Esophagus squamous epithelium (tissue), 5 donors: ENCODE data around the gene TAAR1. TPM values are rescaled to one million over a fixed set of nuclear protein-coding genes. Genes with fewer than 3 reads are reported as not detected.

Experiments used
- DNase-seq: peaks from one replicate; lab custom pipeline; 2025; lab: John Stamatoyannopoulos, UW
- H3K27ac ChIP-seq, 4 donors: fragments of 200-600 bp; sonication (generic); one replicate each; pipeline ENCODE4 v1.5.1; 2016 to 2019; ENCODE audit warnings: mild to moderate bottlenecking in 1 of 4
- H3K27me3 ChIP-seq, 4 donors: fragments of 200-600 bp; sonication (generic); 1 replicate in 3 of 4; 2 replicates in 1 of 4; pipeline versions ENCODE4 v1.5.1 to v1.6.0; 2017 to 2021; ENCODE audit warnings: antibody characterized with exemption in 1 of 4
- H3K36me3 ChIP-seq, 3 donors: fragments of 200-600 bp; sonication (generic); one replicate each; pipeline ENCODE4 v1.5.1; 2016 to 2019
- H3K4me1 ChIP-seq, 3 donors: fragments of 200-600 bp; sonication (generic); one replicate each; pipeline ENCODE4 v1.5.1; 2017 to 2019
- H3K4me3 ChIP-seq, 4 donors: fragments of 200-600 bp; sonication (generic); 1 replicate in 3 of 4; 2 replicates in 1 of 4; pipeline ENCODE4 v1.5.1; 2016 to 2019; ENCODE audit warnings: mild to moderate bottlenecking in 2 of 4, moderate library complexity in 1 of 4
- H3K9me3 ChIP-seq, 3 donors: fragments of 200-600 bp; sonication (generic); one replicate each; pipeline ENCODE4 v1.5.1; 2016 to 2019
- POLR2A ChIP-seq, 4 donors: fragments of 450-650 bp; IDR thresholded peaks; one replicate each; pipeline ENCODE4 v1.6.1; 2017; ENCODE audit warnings: antibody characterized with exemption in 4 of 4, mild to moderate bottlenecking in 4 of 4, moderate library complexity in 3 of 4
- WGBS, 2 donors: methylation state at CpG; one replicate each; pipeline ENCODE4 v1.1.5; 2018; 5-methylcytosine and 5-hydroxymethylcytosine counted together
- intact Hi-C: fragments of 100-400 bp; cut with DNase I; formaldehyde crosslinking; loops from one replicate; pipeline ENCODE4 v1.15.0; 2022
- total RNA-seq, 4 donors: library from RNA; depleted of rRNA; stranded (reverse); fragments of >200 nt; gene quantifications; one replicate each; pipeline ENCODE4 v1.1.0, GENCODE V29; 2016
- TF ChIP-seq, protein P1 (sequence below), 6 experiments: fragments of 450-650 bp in 4 of 6; fragments of 200-600 bp in 2 of 6; sonication (generic) in 2 of 6; IDR thresholded peaks; one replicate each; pipeline ENCODE4 v1.5.1; 2016 to 2019; ENCODE audit warnings: antibody characterized with exemption in 6 of 6, mild to moderate bottlenecking in 4 of 6, moderate library complexity in 4 of 6
- donor health status: DM: yes; HTN: yes; CAD: no.

Gene TAAR1
- total RNA-seq, 4 donors from 2014 or later, result not detected

GRCh38 chr6:132695773-132696172 is 36.8 kb upstream of the TAAR1 start:
- WGBS, 2 donors, result 0 to 8% methylated on average over 1 of the region's 1 CpG
- Histone ChIP-seq H3K4me3 (no peak overlapping the region), H3K9me3 (peaks cover 0 to 11% (median 0%) of the 10 kb centered on the region in 3 donors), H3K4me1 (no peaks in the 10 kb centered on the region), H3K27ac (no peak overlapping the region), H3K27me3 (no peaks in the 10 kb centered on the region), H3K36me3 (no peaks in the 10 kb centered on the region)
- TF ChIP-seq, protein P1, sequence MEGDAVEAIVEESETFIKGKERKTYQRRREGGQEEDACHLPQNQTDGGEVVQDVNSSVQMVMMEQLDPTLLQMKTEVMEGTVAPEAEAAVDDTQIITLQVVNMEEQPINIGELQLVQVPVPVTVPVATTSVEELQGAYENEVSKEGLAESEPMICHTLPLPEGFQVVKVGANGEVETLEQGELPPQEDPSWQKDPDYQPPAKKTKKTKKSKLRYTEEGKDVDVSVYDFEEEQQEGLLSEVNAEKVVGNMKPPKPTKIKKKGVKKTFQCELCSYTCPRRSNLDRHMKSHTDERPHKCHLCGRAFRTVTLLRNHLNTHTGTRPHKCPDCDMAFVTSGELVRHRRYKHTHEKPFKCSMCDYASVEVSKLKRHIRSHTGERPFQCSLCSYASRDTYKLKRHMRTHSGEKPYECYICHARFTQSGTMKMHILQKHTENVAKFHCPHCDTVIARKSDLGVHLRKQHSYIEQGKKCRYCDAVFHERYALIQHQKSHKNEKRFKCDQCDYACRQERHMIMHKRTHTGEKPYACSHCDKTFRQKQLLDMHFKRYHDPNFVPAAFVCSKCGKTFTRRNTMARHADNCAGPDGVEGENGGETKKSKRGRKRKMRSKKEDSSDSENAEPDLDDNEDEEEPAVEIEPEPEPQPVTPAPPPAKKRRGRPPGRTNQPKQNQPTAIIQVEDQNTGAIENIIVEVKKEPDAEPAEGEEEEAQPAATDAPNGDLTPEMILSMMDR (IDR thresholded peaks at IDR 0.05), result no peak
- no peak for TF ChIP-seq POLR2A (IDR thresholded peaks at IDR 0.05)
- DNase-seq, result no peak
- intact Hi-C loops, result no loop called here

DNA sequence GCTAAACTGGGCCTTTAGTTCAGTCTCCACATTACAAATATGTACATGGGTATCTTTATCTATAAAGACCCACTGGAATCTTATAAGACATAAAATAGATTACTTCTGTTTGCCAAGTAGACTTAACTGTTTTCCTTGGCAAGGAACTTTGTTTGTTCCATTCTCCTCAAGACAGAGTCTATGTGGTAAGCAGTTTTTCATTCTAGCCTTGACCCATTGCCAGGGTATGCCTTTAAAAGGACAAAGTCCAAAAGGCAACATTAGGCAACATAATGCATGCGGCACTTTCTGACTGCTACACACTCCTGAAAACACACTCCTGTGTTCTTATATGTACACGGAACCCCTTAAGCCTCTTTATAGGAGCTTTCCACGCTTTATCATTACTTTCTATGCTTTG is 34.5 kb upstream of the TAAR1 start:
- no peak overlapping the region for H3K27ac ChIP-seq
- no peaks in the 10 kb centered on the region for H3K27me3 ChIP-seq
- intact Hi-C loops, result no loop called here
- H3K4me3 ChIP-seq, result no peak overlapping the region
- no peak for DNase-seq
- no peaks in the 10 kb centered on the region for H3K36me3 ChIP-seq
- H3K9me3 ChIP-seq, result peaks cover 0 to 11% (median 0%) of the 10 kb centered on the region in 3 donors
- no peaks in the 10 kb centered on the region for H3K4me1 ChIP-seq
- WGBS, 2 donors, result 50 to 62% methylated on average over 3 of the region's 3 CpGs
- TF ChIP-seq POLR2A (IDR thresholded peaks at IDR 0.05), result no peak
- TF ChIP-seq, protein P1 (IDR thresholded peaks at IDR 0.05), result no peak

DNA sequence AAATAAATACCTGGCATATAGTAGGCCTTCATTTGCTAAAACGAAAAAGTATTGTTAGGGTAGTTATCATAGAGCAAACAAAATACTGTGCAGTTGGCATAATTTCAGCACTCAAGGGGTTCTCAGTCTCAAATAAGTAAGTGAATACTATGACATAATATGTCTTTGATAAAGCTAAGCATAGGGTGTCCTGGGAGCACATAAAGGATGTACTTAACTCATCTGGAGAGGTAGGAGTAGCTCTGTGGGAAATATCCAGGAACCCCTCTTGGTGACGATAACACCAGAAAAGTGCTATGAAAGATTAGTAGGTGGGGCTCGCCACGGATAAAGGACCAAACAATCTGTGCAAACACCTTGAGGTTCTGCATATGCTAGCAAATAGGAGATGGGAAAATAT is 31.7 kb upstream of the TAAR1 start:
- intact Hi-C loops, result no loop called here
- no peak for DNase-seq
- Histone ChIP-seq H3K27ac (no peak overlapping the region), H3K4me1 (no peaks in the 10 kb centered on the region), H3K36me3 (no peaks in the 10 kb centered on the region), H3K4me3 (no peak overlapping the region), H3K27me3 (no peaks in the 10 kb centered on the region), H3K9me3 (no peaks in the 10 kb centered on the region)
- 75 to 86% methylated on average over 4 of the region's 4 CpGs for WGBS, 2 donors
- no peak for TF ChIP-seq POLR2A (IDR thresholded peaks at IDR 0.05)
- TF ChIP-seq, protein P1 (IDR thresholded peaks at IDR 0.05), result no peak

DNA sequence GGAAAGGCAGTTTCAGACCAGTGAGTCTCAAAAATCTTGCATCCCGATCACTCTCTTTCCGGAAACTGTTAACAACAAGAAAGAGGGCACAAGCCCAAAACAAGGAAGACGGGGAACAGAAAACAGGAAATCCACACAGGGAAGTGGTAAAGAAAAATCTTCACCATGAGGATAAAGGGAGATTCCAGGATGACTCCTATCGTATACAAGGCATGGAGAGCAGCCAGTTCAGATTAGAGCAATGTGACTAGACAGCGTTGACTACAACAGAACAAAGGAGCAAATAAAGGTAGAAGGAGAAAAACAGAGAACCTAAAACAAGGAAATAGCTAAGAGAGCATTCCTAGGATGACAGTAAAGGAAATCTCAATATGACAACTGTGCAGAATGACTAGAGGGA is 28.3 kb upstream of the TAAR1 start:
- Histone ChIP-seq H3K4me3 (no peak overlapping the region), H3K27ac (no peak overlapping the region), H3K9me3 (no peaks in the 10 kb centered on the region), H3K4me1 (no peaks in the 10 kb centered on the region), H3K36me3 (no peaks in the 10 kb centered on the region), H3K27me3 (no peaks in the 10 kb centered on the region)
- 20 to 28% methylated on average over 5 of the region's 5 CpGs for WGBS, 2 donors
- TF ChIP-seq, protein P1 (IDR thresholded peaks at IDR 0.05), result no peak
- intact Hi-C loops, result no loop called here
- DNase-seq, result no peak

DNA sequence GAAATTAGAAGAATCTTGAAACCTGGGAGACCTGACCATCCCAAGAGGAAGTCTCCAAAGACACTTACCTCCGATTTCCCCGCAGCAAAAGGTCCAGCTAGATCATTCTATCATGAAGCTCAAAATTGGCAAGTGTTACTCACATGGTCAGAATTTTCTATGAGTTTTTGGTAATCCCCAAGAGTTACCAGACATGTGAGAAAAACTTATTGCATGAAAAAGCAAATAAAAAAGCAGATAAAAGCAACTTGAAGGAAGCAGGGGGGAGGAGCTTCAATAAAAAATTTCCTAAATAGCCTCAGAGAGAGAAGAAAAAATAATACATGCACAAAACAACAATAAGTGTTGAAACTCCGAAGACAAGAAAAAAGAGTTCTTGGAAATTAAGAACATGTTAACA is 27.5 kb upstream of the TAAR1 start:
- H3K27me3 ChIP-seq, result no peaks in the 10 kb centered on the region
- no peak overlapping the region for H3K4me3 ChIP-seq
- no peaks in the 10 kb centered on the region for H3K36me3 ChIP-seq
- TF ChIP-seq, protein P1 (IDR thresholded peaks at IDR 0.05), result no peak
- TF ChIP-seq POLR2A (IDR thresholded peaks at IDR 0.05), result no peak
- no peaks in the 10 kb centered on the region for H3K9me3 ChIP-seq
- intact Hi-C loops, result no loop called here
- 72 to 87% methylated on average over 3 of the region's 3 CpGs for WGBS, 2 donors
- no peaks in the 10 kb centered on the region for H3K4me1 ChIP-seq
- no peak for DNase-seq
- H3K27ac ChIP-seq, result no peak overlapping the region
